GM23248 (cell line): ENCODE data around the gene ASZ1. TPM values are rescaled to one million over a fixed set of nuclear protein-coding genes. Genes with fewer than 3 reads are reported as not detected.

ENCODE experiments used
- DNase-seq: peaks from one replicate; pipeline ENCODE4 v3.0.0-alpha.2; 2015
- H2AFZ ChIP-seq: fragments of 200-600 bp; sonication (generic); 2 replicates; pipeline ENCODE4 v1.6.1; 2016; ENCODE audit warnings: antibody characterized with exemption
- H3F3A ChIP-seq: fragments of 200-600 bp; sonication (generic); 2 replicates; pipeline ENCODE4 v1.6.1; 2016; ENCODE audit warnings: mild to moderate bottlenecking, antibody characterized with exemption, mixed run types; ENCODE audit not compliant: insufficient read depth
- H3K27ac ChIP-seq: fragments of 200-600 bp; sonication (generic); 2 replicates; pipeline ENCODE4 v1.5.1; 2016; ENCODE audit warnings: mild to moderate bottlenecking
- H3K27me3 ChIP-seq: fragments of 200-600 bp; sonication (generic); replicated peaks from 2 replicates; pipeline ENCODE4 v1.6.1; 2016; ENCODE audit warnings: mild to moderate bottlenecking; ENCODE audit not compliant: insufficient read depth
- H3K36me3 ChIP-seq: fragments of 200-600 bp; sonication (generic); 2 replicates; pipeline ENCODE4 v1.6.1; 2016; ENCODE audit warnings: low read depth, mild to moderate bottlenecking
- H3K4me1 ChIP-seq: fragments of 200-600 bp; sonication (generic); 2 replicates; pipeline ENCODE4 v1.6.1; 2016; ENCODE audit warnings: mild to moderate bottlenecking; ENCODE audit not compliant: insufficient read depth
- H3K4me2 ChIP-seq: fragments of 200-600 bp; sonication (generic); one replicate; pipeline ENCODE4 v1.6.1; 2016; ENCODE audit warnings: mild to moderate bottlenecking; ENCODE audit not compliant: unreplicated experiment
- H3K4me3 ChIP-seq: fragments of 200-600 bp; sonication (generic); 2 replicates; pipeline ENCODE4 v1.5.1; 2016; ENCODE audit warnings: mild to moderate bottlenecking
- H3K79me2 ChIP-seq: fragments of 200-600 bp; sonication (generic); 2 replicates; pipeline ENCODE4 v1.6.1; 2016; ENCODE audit warnings: mild to moderate bottlenecking; ENCODE audit not compliant: insufficient read depth
- H3K9ac ChIP-seq: fragments of 200-600 bp; sonication (generic); 2 replicates; pipeline ENCODE4 v1.6.1; 2016; ENCODE audit warnings: mild to moderate bottlenecking
- H3K9me2 ChIP-seq: fragments of 200-600 bp; sonication (generic); 2 replicates; pipeline ENCODE4 v1.6.1; 2016; ENCODE audit warnings: mixed run types, mild to moderate bottlenecking, moderate library complexity; ENCODE audit not compliant: insufficient read depth
- H3K9me3 ChIP-seq: fragments of 200-600 bp; sonication (generic); one replicate; pipeline ENCODE4 v1.6.1; 2017; ENCODE audit warnings: low read depth
- H4K20me1 ChIP-seq: fragments of 200-600 bp; sonication (generic); 2 replicates; pipeline ENCODE4 v1.6.0; 2016; ENCODE audit not compliant: insufficient read depth
- EZH2 ChIP-seq: fragments of 200-600 bp; sonication (generic); IDR thresholded peaks from 2 replicates; pipeline ENCODE4 v1.6.1; 2018; ENCODE audit warnings: antibody characterized with exemption, mild to moderate bottlenecking; ENCODE audit not compliant: insufficient read depth, poor library complexity, severe bottlenecking
- EZH2phosphoT487 ChIP-seq: fragments of 200-600 bp; sonication (generic); IDR thresholded peaks from 2 replicates; pipeline ENCODE4 v1.6.1; 2018; ENCODE audit warnings: antibody characterized with exemption, moderate library complexity, mild to moderate bottlenecking, low read depth; ENCODE audit not compliant: insufficient read depth
- WGBS, 2 experiments: methylation state at CpG; one replicate each; pipeline ENCODE4 v1.1.6; 2015 to 2017; ENCODE audit warnings: low lambda C conversion rate in 2 of 2, low coverage in 1 of 2; ENCODE audit errors: missing lambda C conversion rate in 2 of 2; 5-methylcytosine and 5-hydroxymethylcytosine counted together
- in situ Hi-C: fragments of 300-500 bp; cut with MboI; formaldehyde crosslinking; loops from 2 replicates; pipeline ENCODE4 v1.15.0; 2020
- polyA plus RNA-seq: library from polyadenylated mRNA; unstranded; fragments of >200 nt; fragmentation: Nextera tagmentation; extraction: Ambion mirVana; gene quantifications from 2 replicates; pipeline ENCODE4 v1.2.1, GENCODE V29; 2016
- total RNA-seq: library from RNA; depleted of rRNA; stranded (reverse); fragments of >200 nt; shearing (Covaris generic); gene quantifications from 2 replicates; pipeline ENCODE4 v1.2.3, GENCODE V29; 2014

ASZ1 gene
- total and polyA plus RNA-seq, 2 experiments from 2014 or later: not detected

GRCh38 chr7:117412946-117413559, 14.2 kb downstream of the ASZ1 start:
- no peak overlapping the region for H3K27ac ChIP-seq
- no peaks in the 10 kb centered on the region for H3F3A ChIP-seq
- in situ Hi-C loops: no loop called here
- no peak overlapping the region for H3K4me2 ChIP-seq
- DNase-seq: no peak
- no peaks in the 10 kb centered on the region for H3K9me3 ChIP-seq
- H3K79me2 ChIP-seq: no peaks in the 10 kb centered on the region
- no peak overlapping the region for H3K4me3 ChIP-seq
- no peaks in the 10 kb centered on the region for H4K20me1 ChIP-seq
- no peaks in the 10 kb centered on the region for H3K9me2 ChIP-seq
- H3K36me3 ChIP-seq: no peaks in the 10 kb centered on the region
- H3K9ac ChIP-seq: no peak overlapping the region
- no peaks in the 10 kb centered on the region for H3K4me1 ChIP-seq
- peaks cover 42% of the 10 kb centered on the region for H3K27me3 ChIP-seq
- TF ChIP-seq EZH2phosphoT487 (no peak), EZH2 (no peak)
- 15 to 16% methylated on average over 3 of the region's 3 CpGs for WGBS, 2 experiments
- no peak overlapping the region for H2AFZ ChIP-seq

DNA sequence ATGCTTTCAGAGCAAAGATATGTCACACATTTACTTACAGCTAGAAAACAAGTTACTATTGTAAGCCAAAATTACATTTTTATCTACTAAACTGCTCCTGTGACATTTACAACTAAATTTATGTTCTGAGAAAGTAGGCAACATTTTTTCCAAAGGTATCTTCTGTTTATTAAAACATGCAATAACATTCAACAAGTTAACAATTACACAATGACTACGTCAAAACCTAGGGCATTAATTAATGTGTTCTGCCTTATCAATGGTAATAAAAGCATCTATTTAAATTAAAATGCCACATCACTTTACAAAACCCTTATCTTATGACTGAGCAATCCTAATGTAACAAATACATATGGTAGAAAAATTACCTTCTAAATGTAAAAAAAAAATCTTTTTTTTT, 14.9 kb downstream of the ASZ1 start:
- Histone ChIP-seq H3K9me2 (no peaks in the 10 kb centered on the region), H3K9ac (no peak overlapping the region), H3K27ac (no peak overlapping the region), H3K4me2 (no peak overlapping the region), H3K4me1 (no peaks in the 10 kb centered on the region), H3K9me3 (no peaks in the 10 kb centered on the region), H4K20me1 (no peaks in the 10 kb centered on the region), H3K27me3 (peaks cover 40% of the 10 kb centered on the region), H3K36me3 (no peaks in the 10 kb centered on the region), H3K4me3 (no peak overlapping the region), H3K79me2 (no peaks in the 10 kb centered on the region), H3F3A (no peaks in the 10 kb centered on the region), H2AFZ (no peak overlapping the region)
- in situ Hi-C loops: no loop called here
- TF ChIP-seq EZH2 (no peak), EZH2phosphoT487 (no peak)
- 7 to 8% methylated on average over 1 of the region's 1 CpG for WGBS, 2 experiments
- no peak for DNase-seq

GRCh38 chr7:117411539-117411938, 15.8 kb downstream of the ASZ1 start:
- TF ChIP-seq EZH2phosphoT487: no peak
- TF ChIP-seq EZH2: no peak
- Histone ChIP-seq H3K9me3 (no peaks in the 10 kb centered on the region), H3K36me3 (no peaks in the 10 kb centered on the region), H3K4me1 (no peaks in the 10 kb centered on the region), H3K9me2 (no peaks in the 10 kb centered on the region), H3F3A (no peaks in the 10 kb centered on the region), H4K20me1 (no peaks in the 10 kb centered on the region), H3K27me3 (peaks cover 40% of the 10 kb centered on the region), H3K27ac (no peak overlapping the region), H3K79me2 (no peaks in the 10 kb centered on the region), H3K4me3 (no peak overlapping the region), H2AFZ (no peak overlapping the region), H3K9ac (no peak overlapping the region), H3K4me2 (no peak overlapping the region)
- in situ Hi-C loops: no loop called here
- 70 to 73% methylated on average over 3 of the region's 3 CpGs for WGBS, 2 experiments
- DNase-seq: no peak

DNA sequence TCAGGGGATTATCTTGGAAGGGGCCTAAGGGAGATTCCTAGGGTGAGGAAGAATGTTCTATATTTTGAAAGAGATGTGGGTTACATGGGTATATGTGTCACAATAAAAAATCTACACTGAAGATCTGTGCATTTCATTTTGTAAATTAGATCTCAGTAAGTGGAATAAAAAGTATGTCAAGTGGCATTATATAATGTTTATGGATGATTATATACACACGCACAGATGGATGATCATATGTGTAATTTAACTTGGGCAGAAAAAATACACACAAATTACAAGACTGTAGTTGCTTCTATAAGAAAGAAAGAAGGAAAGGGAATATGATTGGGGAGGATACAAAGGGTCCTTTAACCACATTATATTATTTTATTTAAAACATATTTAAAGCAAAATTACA, 18.5 kb downstream of the ASZ1 start:
- H3K27me3 ChIP-seq: peaks cover 37% of the 10 kb centered on the region
- no peaks in the 10 kb centered on the region for H4K20me1 ChIP-seq
- in situ Hi-C loops: no loop called here
- 2 to 9% methylated on average over 1 of the region's 1 CpG for WGBS, 2 experiments
- H3K9ac ChIP-seq: no peak overlapping the region
- H3K27ac ChIP-seq: no peak overlapping the region
- H3K79me2 ChIP-seq: no peaks in the 10 kb centered on the region
- H3K9me3 ChIP-seq: no peaks in the 10 kb centered on the region
- H2AFZ ChIP-seq: no peak overlapping the region
- H3K4me1 ChIP-seq: no peaks in the 10 kb centered on the region
- no peaks in the 10 kb centered on the region for H3K9me2 ChIP-seq
- H3K36me3 ChIP-seq: no peaks in the 10 kb centered on the region
- no peak for DNase-seq
- H3F3A ChIP-seq: no peaks in the 10 kb centered on the region
- no peak overlapping the region for H3K4me3 ChIP-seq
- H3K4me2 ChIP-seq: no peak overlapping the region
- no peak for TF ChIP-seq EZH2phosphoT487
- TF ChIP-seq EZH2: no peak

GRCh38 chr7:117405519-117405918, 21.8 kb downstream of the ASZ1 start:
- in situ Hi-C loops: no loop called here
- no peaks in the 10 kb centered on the region for H3K36me3 ChIP-seq
- H3K4me1 ChIP-seq: no peaks in the 10 kb centered on the region
- peaks cover 31% of the 10 kb centered on the region; the same call in 1 of the 2 replicates for H3K27me3 ChIP-seq
- no peak overlapping the region for H3K9ac ChIP-seq
- H4K20me1 ChIP-seq: no peaks in the 10 kb centered on the region
- H2AFZ ChIP-seq: no peak overlapping the region
- 34 to 43% methylated on average over 3 of the region's 3 CpGs for WGBS, 2 experiments
- TF ChIP-seq EZH2phosphoT487 (no peak), EZH2 (no peak)
- no peak for DNase-seq
- H3K79me2 ChIP-seq: no peaks in the 10 kb centered on the region
- H3K4me3 ChIP-seq: no peak overlapping the region
- no peaks in the 10 kb centered on the region for H3K9me2 ChIP-seq
- H3F3A ChIP-seq: no peaks in the 10 kb centered on the region
- H3K9me3 ChIP-seq: no peaks in the 10 kb centered on the region
- no peak overlapping the region for H3K4me2 ChIP-seq
- H3K27ac ChIP-seq: no peak overlapping the region
